ENCODE results near the gene VSTM2L.
"Not testable (repeated sequence)": the region's sequence is repeated elsewhere in the genome, so short reads cannot be mapped to it uniquely, and the experiment has no call there.

VSTM2L gene

DNA sequence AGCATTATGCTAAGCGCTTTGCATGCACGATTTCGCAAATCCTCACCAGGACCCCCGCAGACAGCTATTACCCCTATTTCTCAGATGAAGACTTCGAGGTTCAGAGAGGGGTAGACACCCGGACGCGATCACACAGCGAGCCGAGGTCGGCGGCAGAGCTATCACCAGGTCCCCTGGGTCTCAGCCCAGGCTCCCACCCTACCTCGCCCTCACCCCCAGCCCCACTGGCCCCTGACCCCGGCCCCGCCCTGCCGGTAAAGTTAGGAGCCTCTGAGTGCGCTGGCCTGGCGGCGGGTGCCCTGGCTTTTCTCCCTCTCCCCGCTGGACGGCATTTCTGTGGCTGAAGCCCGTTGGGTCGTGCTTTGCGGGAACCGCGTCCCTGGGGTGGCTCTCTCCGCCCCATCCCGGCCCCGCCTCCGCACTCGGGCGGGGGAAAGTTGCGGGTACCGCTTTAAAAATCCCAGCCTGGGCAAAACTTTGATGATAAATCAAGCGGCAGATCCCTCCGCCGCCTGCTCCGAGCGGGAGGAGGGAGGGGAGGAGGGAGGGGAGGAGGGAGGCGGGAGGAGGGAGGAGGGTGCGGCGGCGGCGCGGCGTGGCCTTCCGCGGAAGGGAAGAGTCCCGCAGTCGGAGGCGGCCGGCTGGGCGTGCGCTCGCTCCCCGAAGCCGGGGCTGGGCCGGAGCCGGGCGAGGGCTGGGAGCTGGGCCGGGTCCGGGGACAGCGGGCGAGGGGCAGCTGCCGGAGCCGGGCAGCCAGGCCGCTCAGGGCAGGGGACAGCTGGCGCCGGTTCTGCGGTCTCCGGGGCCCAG lies at the start of gene VSTM2L:
VSTM2L (plus strand) TSS at position 624 of the 810 bp plus-strand sequence. CDS start 224 bp downstream, outside the sequence.
- Mint-ChIP-seq H3K36me3 (no peaks in the 10 kb centered on the region), H3K9me3 (no peaks in the 10 kb centered on the region), H3K27ac (peak within 1 kb of the TSS; percentile 62), H3K4me1 (peaks cover 11% of the 10 kb centered on the region), H3K27me3 (peaks cover 46% of the 10 kb centered on the region), H3K4me3 (peak within 1 kb of the TSS; percentile 82)

DNA sequence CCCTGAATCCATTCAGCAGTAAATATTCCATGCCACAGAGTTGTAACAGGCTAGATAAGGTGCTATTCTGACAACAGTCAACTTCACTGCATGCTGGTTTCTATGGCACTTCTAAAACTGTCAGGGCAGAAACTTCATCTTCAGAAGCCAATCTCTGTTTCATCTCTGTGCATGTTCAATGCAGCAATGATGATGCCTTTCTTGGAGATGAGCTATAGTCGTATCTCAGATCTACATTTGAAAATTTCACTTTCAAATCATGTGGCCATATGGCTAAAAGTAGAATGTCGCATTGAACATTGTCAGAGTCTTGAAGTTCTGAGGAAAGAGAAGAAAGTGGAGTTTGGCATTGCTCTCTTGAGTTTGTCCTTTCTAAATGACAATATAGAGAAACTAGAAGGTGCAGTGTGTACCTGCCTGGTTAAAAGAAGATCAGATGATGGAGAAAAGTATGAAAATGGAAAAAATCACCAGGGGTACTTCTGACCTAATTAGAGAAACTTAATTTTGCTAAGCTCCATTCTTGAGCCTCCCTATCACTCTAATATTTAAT lies 49.0 kb upstream of the VSTM2L start:
- Mint-ChIP-seq H3K36me3 (peaks cover 19% of the 10 kb centered on the region), H3K27me3 (no peaks in the 10 kb centered on the region), H3K9me3 (no peaks in the 10 kb centered on the region), H3K4me3 (no peak overlapping the region), H3K4me1 (no peaks in the 10 kb centered on the region), H3K27ac (no peak overlapping the region)

DNA sequence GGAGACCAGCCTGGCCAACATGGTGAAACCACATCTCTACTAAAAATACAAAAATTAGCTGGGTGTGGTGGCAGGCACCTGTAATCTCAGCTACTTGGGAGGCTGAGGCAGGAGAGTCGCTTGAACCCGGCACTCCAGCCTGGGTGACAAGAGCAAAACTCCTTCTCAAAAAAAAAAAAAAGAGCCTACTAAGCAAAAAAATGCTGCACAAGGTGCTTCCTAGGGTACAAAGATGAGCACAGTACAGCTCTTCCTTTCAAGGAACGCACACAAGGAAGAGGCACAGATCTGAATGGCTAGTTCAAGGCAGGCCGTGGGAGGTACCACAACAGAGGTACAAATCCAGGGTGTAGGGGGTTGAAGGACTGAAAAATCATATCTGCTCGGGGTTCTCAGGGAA lies 46.9 kb upstream of the VSTM2L start:
- H3K4me3 Mint-ChIP-seq, H3K27me3 Mint-ChIP-seq, H3K4me1 Mint-ChIP-seq, H3K27ac Mint-ChIP-seq, H3K9me3 Mint-ChIP-seq: not testable (repeated sequence)
- peaks cover 12% of the 10 kb centered on the region for H3K36me3 Mint-ChIP-seq

DNA sequence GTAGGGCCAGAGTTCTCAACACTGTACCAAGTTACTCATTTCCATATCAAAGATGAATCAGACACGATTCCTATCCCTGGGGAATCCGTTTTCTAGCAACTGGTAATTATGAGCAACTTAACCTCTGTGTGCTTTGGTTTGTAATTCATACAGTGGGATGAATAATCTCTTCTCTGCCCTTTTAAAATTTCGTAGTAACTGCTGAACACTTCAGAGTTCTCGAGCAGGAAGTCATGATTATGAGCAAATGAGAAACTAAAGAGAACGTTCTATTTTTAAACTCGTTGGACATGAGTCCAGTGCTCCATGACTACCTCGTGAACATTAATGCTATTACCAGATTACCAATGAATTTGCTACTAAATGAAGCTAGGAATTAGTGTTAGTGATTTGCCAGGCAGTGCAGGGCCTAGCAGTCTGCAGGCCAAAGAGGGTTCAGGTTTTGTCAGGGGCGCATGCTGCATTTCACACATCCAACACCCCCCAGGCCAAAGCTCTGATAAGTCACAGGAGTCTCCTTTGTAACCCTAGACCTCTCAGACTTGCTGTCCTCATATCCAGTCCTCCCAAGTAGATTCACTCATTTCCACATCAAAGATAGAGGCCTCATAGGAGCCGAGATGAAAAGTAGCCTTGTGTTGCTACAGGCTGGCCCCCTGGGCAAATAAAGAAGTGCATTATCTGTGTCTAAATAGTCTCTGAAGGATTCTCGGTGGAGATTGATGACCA lies 45.8 kb upstream of the VSTM2L start:
- no peak overlapping the region for H3K27ac Mint-ChIP-seq

GRCh38 chr20:37859406-37860171 lies 43.3 kb upstream of the VSTM2L start:
- H3K27ac Mint-ChIP-seq = no peak overlapping the region
- H3K9me3 Mint-ChIP-seq = no peaks in the 10 kb centered on the region
- H3K4me3 Mint-ChIP-seq = no peak overlapping the region
- H3K4me1 Mint-ChIP-seq = no peaks in the 10 kb centered on the region
- H3K27me3 Mint-ChIP-seq = no peaks in the 10 kb centered on the region
- peaks cover 11% of the 10 kb centered on the region for H3K36me3 Mint-ChIP-seq

More for the DNA sequence above, 45.8 kb upstream of the VSTM2L start:
- Mint-ChIP-seq H3K4me3 (no peak overlapping the region), H3K27me3 (no peaks in the 10 kb centered on the region), H3K36me3 (peaks cover 12% of the 10 kb centered on the region), H3K9me3 (no peaks in the 10 kb centered on the region), H3K4me1 (no peaks in the 10 kb centered on the region)

GRCh38 chr20:37863289-37863688 lies 39.6 kb upstream of the VSTM2L start:
- H3K9me3 Mint-ChIP-seq = no peaks in the 10 kb centered on the region
- H3K4me3 Mint-ChIP-seq = no peak overlapping the region
- H3K4me1 Mint-ChIP-seq = no peaks in the 10 kb centered on the region
- H3K27ac Mint-ChIP-seq = no peak overlapping the region
- H3K27me3 Mint-ChIP-seq = no peaks in the 10 kb centered on the region
- H3K36me3 Mint-ChIP-seq = peaks cover 5% of the 10 kb centered on the region

GRCh38 chr20:37864298-37864697 lies 38.6 kb upstream of the VSTM2L start:
- H3K27ac Mint-ChIP-seq = no peak overlapping the region
- H3K4me3 Mint-ChIP-seq = no peak overlapping the region
- H3K27me3 Mint-ChIP-seq = no peaks in the 10 kb centered on the region
- H3K4me1 Mint-ChIP-seq = no peaks in the 10 kb centered on the region
- peaks cover 5% of the 10 kb centered on the region for H3K36me3 Mint-ChIP-seq
- no peaks in the 10 kb centered on the region for H3K9me3 Mint-ChIP-seq

DNA sequence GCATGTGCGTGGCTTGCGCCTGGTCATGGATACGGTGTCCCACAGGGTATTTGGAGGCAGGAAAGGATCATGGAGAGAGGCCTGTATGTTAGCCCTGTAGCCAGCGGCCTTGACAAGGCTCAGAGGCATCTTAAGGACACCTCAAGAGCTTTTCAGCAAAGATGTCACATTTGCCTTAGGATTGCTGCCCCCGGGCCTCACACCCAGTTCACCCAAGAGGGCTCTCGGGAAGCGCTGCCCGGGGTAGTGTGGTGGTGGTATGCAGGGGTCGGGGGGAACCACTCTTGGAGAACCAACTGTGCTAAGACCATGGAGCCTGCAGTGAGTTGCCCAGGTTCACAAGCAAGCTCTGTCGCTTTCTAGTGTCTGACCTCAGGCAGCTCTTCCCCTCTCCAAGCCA lies 36.9 kb upstream of the VSTM2L start:
- Mint-ChIP-seq H3K27ac (no peak overlapping the region), H3K36me3 (peaks cover 8% of the 10 kb centered on the region)

GRCh38 chr20:37867289-37868195 lies 35.4 kb upstream of the VSTM2L start:
- Mint-ChIP-seq H3K27me3 (no peaks in the 10 kb centered on the region), H3K9me3 (no peaks in the 10 kb centered on the region), H3K4me3 (no peak overlapping the region), H3K27ac (no peak overlapping the region), H3K36me3 (peaks cover 11% of the 10 kb centered on the region), H3K4me1 (no peaks in the 10 kb centered on the region)

More for the DNA sequence above, 36.9 kb upstream of the VSTM2L start:
- Mint-ChIP-seq H3K4me1 (no peaks in the 10 kb centered on the region), H3K4me3 (no peak overlapping the region), H3K27me3 (no peaks in the 10 kb centered on the region), H3K9me3 (no peaks in the 10 kb centered on the region)

DNA sequence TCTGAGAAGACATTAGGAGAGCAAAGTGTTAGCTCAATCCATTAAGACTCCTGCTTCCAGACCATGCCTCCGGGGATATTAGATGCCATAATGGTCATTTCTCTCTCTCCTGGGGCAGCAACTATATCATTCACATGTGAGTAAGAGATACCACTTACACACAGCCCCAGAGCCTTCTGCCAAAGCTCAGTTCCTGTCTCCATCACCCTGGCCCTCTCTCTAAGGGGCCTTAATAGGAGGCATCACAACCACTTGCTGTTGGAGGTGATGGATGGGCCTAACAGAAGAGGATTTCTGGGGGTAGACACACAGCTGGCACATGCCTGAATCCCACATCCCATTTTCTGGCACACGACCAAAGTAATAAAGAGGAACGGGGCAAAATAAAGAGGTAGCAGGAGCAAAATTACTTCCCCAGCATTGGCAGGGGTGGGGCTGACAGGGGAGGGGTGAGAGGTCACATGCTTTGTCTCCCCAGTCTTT lies 34.0 kb upstream of the VSTM2L start:
- Mint-ChIP-seq H3K4me1 (no peaks in the 10 kb centered on the region), H3K4me3 (no peak overlapping the region), H3K36me3 (peaks cover 10% of the 10 kb centered on the region), H3K9me3 (no peaks in the 10 kb centered on the region), H3K27ac (no peak overlapping the region), H3K27me3 (no peaks in the 10 kb centered on the region)

GRCh38 chr20:37869334-37869861 lies 33.5 kb upstream of the VSTM2L start:
- no peaks in the 10 kb centered on the region for H3K27me3 Mint-ChIP-seq
- H3K9me3 Mint-ChIP-seq = no peaks in the 10 kb centered on the region
- H3K27ac Mint-ChIP-seq = no peak overlapping the region
- no peak overlapping the region for H3K4me3 Mint-ChIP-seq
- H3K4me1 Mint-ChIP-seq = no peaks in the 10 kb centered on the region
- peaks cover 14% of the 10 kb centered on the region for H3K36me3 Mint-ChIP-seq

- Mint-ChIP-seq H3K27ac (no peak overlapping the region), H3K36me3 (peaks cover 13% of the 10 kb centered on the region), H3K27me3 (no peaks in the 10 kb centered on the region), H3K4me3 (no peak overlapping the region), H3K4me1 (no peaks in the 10 kb centered on the region), H3K9me3 (no peaks in the 10 kb centered on the region)
These were observed 32.6 kb upstream of the VSTM2L start for GRCh38 chr20:37870294-37870693.

DNA sequence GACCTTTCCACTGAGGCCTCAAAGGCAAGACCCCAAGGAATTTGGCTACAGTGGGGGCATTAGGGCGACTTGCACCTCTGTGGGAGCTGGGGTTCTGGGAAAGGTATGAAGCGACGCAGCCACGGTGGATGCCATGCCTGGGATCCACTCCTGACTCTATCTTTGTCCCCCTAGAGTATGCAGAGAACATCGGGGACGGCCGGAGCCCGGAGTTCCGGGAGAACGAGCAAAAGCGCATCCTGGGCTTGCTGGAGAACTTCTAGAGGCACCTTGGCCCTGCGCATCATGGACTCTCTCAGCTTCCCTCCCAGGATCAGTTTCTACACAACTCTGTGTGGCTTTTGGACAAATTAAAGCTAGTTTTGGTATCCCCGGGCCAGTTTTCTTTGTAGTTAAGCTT lies 31.2 kb upstream of the VSTM2L start:
- H3K4me1 Mint-ChIP-seq = no peaks in the 10 kb centered on the region
- H3K9me3 Mint-ChIP-seq = no peaks in the 10 kb centered on the region
- peaks cover 11% of the 10 kb centered on the region for H3K36me3 Mint-ChIP-seq
- H3K4me3 Mint-ChIP-seq = no peak overlapping the region
- no peak overlapping the region for H3K27ac Mint-ChIP-seq
- H3K27me3 Mint-ChIP-seq = no peaks in the 10 kb centered on the region

DNA sequence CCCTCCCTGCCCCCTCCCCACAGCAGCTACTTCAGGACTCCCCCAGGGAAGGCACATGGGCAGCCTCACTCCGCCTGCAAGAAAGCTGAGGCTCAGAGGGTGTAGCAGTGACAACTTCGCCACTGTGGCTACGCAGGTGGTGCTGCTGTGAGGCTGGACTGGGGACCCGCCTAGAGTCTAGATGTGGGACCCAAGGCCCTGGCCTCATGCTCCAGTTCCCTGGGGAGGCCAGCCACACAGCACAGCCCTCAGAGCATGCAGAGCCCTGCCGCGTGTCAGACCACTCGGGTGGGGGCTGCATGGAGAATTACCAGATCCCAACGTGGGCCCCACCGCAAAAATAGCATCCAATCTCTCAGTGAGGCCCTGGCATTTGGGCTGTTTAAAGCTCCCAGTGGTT lies 30.8 kb upstream of the VSTM2L start:
- Mint-ChIP-seq H3K27ac (no peak overlapping the region), H3K4me3 (no peak overlapping the region), H3K4me1 (no peaks in the 10 kb centered on the region), H3K27me3 (no peaks in the 10 kb centered on the region), H3K36me3 (peaks cover 11% of the 10 kb centered on the region), H3K9me3 (no peaks in the 10 kb centered on the region)

All from activated naive CD4-positive, alpha-beta T cell treated with anti-CD3 and anti-CD28 coated beads, Interleukin-2, amount 50 U/mL, for 24 hours (primary cell).